NCI-H1092 treated with DMSO at 0.1 percent for 48 hours (cell line): ENCODE results near the gene CD300LB.
A peak's percentile ranks its signal among the peaks of the same experiment; 100 is the strongest.

Experiments
- DNase-seq: peaks from one replicate; lab custom pipeline; 2025; lab: John Stamatoyannopoulos, UW

CD300LB gene

GRCh38 chr17:74549343-74549742 is 18.1 kb upstream of the CD300LB start:
- no peak for DNase-seq

- DNase-seq: peak; percentile 12
Measured at GRCh38 chr17:74547736-74548135, 16.5 kb upstream of the CD300LB start.

GRCh38 chr17:74547264-74547663 is 16.0 kb upstream of the CD300LB start:
- DNase-seq: no peak

- DNase-seq: no peak
Measured at GRCh38 chr17:74546586-74546985, 15.3 kb upstream of the CD300LB start.

GRCh38 chr17:74545843-74546230 is 14.6 kb upstream of the CD300LB start, which contains the start of gene CD300C:
Gene CD300C (minus strand): TSS chr17:74546115. CDS start chr17:74545782, 333 bp downstream.
- no peak for DNase-seq

GRCh38 chr17:74544991-74545842 is 13.9 kb upstream of the CD300LB start:
- DNase-seq: no peak

- DNase-seq: no peak
Measured at GRCh38 chr17:74543891-74544760, 12.9 kb upstream of the CD300LB start.

GRCh38 chr17:74543406-74543805 is 12.1 kb upstream of the CD300LB start:
- DNase-seq: no peak

GRCh38 chr17:74542727-74543383 is 11.6 kb upstream of the CD300LB start:
- DNase-seq: no peak

- no peak for DNase-seq
Measured at GRCh38 chr17:74542166-74542565, 10.9 kb upstream of the CD300LB start.

- no peak for DNase-seq
Measured at GRCh38 chr17:74541176-74542111, 10.2 kb upstream of the CD300LB start.

GRCh38 chr17:74539281-74539820 is 8.1 kb upstream of the CD300LB start:
- DNase-seq: no peak

GRCh38 chr17:74536890-74537289 is 5.6 kb upstream of the CD300LB start:
- no peak for DNase-seq

- DNase-seq: no peak
Measured at GRCh38 chr17:74532115-74532514, 840 bp upstream of the CD300LB start.

GRCh38 chr17:74530831-74531150 is 484 bp downstream of the CD300LB start:
- DNase-seq: no peak

- DNase-seq: no peak
Measured at GRCh38 chr17:74529243-74529642, 2.0 kb downstream of the CD300LB start.

- DNase-seq: no peak
Measured at GRCh38 chr17:74528491-74529199, 2.6 kb downstream of the CD300LB start.

- no peak for DNase-seq
Measured at GRCh38 chr17:74527756-74528155, 3.5 kb downstream of the CD300LB start.

- DNase-seq: no peak
Measured at GRCh38 chr17:74527081-74527480, 4.2 kb downstream of the CD300LB start.

- no peak for DNase-seq
Measured at GRCh38 chr17:74526681-74527080, 4.6 kb downstream of the CD300LB start.
